ENCODE data around the gene CDKN3.

- TF ChIP-seq EZH2phosphoT487 (IDR thresholded peaks at IDR 0.05) (no peak), CTCF (IDR thresholded peaks at IDR 0.05) (no peak), EZH2 (IDR thresholded peaks at IDR 0.05) (no peak)
Observed at GRCh38 chr14:54440476-54440872, 43.7 kb downstream of the CDKN3 start.
